Astrocyte of the cerebellum (primary cell): Measurements from ENCODE around the gene ZNF385A.

ENCODE experiments used
- DNase-seq: peaks from one replicate; pipeline ENCODE4 v3.0.0-alpha.2; 2011; ENCODE audit warnings: low read depth
- H3K4me3 ChIP-seq: 2 replicates; pipeline ENCODE4 v1.5.1; 2011; ENCODE audit warnings: mild to moderate bottlenecking, low read depth, low read length, moderate library complexity
- CTCF ChIP-seq: IDR thresholded peaks from 2 replicates; pipeline ENCODE4 v1.5.1; 2012; ENCODE audit warnings: low read length, low read depth, moderate library complexity, mild to moderate bottlenecking; ENCODE audit errors: missing control alignments
- in situ Hi-C: cut with HindIII; loops from 2 replicates; pipeline ENCODE4 v1.10.0; 2017; ENCODE audit warnings: low sequenced_read_pairs

ZNF385A gene

GRCh38 chr12:54428050-54429013, 43.8 kb upstream of the ZNF385A start:
- no peak overlapping the region for H3K4me3 ChIP-seq

GRCh38 chr12:54427106-54427505, 42.6 kb upstream of the ZNF385A start:
- no peak for DNase-seq
- no peak for TF ChIP-seq CTCF
- in situ Hi-C loops = no loop called here
- no peak overlapping the region for H3K4me3 ChIP-seq

More at GRCh38 chr12:54428050-54429013, 43.8 kb upstream of the ZNF385A start:
- in situ Hi-C loops = no loop called here
- DNase-seq = no peak
- TF ChIP-seq CTCF = no peak

DNA sequence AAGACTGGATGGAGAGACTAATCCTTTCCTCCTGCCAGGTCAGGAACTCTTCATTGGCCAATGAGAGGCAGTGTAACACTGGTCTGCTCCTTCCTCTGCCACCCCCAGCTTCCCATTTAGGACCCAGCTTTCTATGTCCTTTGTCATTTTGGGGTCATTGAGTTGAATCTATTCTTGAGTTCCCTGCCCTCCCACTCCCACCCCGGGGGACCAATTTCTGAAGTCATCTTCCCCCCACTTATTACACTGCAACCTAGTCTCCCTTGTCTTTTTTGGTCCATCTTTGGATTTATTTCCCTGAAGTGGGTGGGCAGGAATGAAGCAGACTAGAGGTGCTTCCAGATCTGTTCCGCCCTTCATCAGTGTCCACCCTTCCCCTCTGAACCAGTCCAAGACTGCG, 42.2 kb upstream of the ZNF385A start:
- TF ChIP-seq CTCF = no peak
- in situ Hi-C loops = no loop called here

GRCh38 chr12:54425702-54426101, 41.2 kb upstream of the ZNF385A start:
- DNase-seq = no peak
- in situ Hi-C loops = no loop called here
- no peak overlapping the region for H3K4me3 ChIP-seq
- TF ChIP-seq CTCF = no peak

More for the DNA sequence above, 42.2 kb upstream of the ZNF385A start:
- no peak for DNase-seq
- no peak overlapping the region for H3K4me3 ChIP-seq

DNA sequence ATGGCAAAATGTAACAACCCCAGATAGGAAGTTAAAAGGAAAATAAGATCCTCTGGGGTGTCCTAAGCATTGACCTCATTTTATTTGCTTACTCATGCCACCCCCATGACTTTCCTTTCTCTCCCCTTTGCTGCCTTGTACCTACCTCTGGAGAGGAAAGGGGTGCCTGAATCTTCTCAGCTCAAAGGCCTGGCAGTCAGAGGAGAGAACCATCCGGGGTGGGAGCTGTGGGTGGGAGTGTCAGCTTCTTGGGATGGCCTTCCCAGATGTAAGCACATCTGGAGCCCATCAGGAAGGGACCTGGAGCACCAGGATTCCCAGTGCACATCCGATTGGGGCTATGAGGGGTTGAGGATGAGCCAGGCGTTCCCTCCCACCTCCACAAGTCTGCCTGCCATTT, 39.7 kb upstream of the ZNF385A start:
- DNase-seq = no peak
- TF ChIP-seq CTCF = no peak
- no peak overlapping the region for H3K4me3 ChIP-seq
- in situ Hi-C loops = no loop called here

- in situ Hi-C loops = no loop called here
- no peak for TF ChIP-seq CTCF
- no peak overlapping the region for H3K4me3 ChIP-seq
- no peak for DNase-seq
Measured at GRCh38 chr12:54423816-54424150, 39.2 kb upstream of the ZNF385A start.
